ENCODE measurements around the gene AGTPBP1.

DNA sequence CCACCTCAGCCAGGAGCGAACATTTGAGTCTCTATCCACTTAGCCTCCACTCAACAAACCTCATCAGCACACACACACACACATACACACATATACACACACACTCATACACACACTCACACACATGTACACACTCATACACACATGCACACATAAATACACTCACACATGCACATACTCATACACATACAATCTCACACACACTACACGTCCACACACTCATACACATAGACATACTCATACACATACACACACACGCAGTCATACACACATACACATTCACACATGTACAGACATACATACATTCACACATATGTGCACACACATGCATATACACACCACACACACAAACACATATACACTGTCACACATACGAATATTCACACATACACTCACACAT is 208.2 kb downstream of the AGTPBP1 start:
- TF ChIP-seq, protein P1, sequence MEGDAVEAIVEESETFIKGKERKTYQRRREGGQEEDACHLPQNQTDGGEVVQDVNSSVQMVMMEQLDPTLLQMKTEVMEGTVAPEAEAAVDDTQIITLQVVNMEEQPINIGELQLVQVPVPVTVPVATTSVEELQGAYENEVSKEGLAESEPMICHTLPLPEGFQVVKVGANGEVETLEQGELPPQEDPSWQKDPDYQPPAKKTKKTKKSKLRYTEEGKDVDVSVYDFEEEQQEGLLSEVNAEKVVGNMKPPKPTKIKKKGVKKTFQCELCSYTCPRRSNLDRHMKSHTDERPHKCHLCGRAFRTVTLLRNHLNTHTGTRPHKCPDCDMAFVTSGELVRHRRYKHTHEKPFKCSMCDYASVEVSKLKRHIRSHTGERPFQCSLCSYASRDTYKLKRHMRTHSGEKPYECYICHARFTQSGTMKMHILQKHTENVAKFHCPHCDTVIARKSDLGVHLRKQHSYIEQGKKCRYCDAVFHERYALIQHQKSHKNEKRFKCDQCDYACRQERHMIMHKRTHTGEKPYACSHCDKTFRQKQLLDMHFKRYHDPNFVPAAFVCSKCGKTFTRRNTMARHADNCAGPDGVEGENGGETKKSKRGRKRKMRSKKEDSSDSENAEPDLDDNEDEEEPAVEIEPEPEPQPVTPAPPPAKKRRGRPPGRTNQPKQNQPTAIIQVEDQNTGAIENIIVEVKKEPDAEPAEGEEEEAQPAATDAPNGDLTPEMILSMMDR (conservative IDR thresholded peaks at IDR 0.05; ENCODE audit: low read length) = no peak
- TF ChIP-seq EZH2phosphoT487 (IDR thresholded peaks at IDR 0.05; ENCODE audit: borderline replicate concordance) = no peak

All from Loucy (cell line).